Motor neuron (in vitro differentiated cells): Measurements from ENCODE around the gene CFD. TPM values are rescaled to one million over a fixed set of nuclear protein-coding genes. Genes with fewer than 3 reads are reported as not detected.
"Not testable (repeated sequence)": the region's sequence is repeated elsewhere in the genome, so short reads cannot be mapped to it uniquely, and the experiment has no call there.

Experiments used
- ATAC-seq, 8 experiments: fragments of 200-7000 bp; cut with Tn5 transposase; replicated peaks in 6 of 8; 2 replicates each; pipeline ENCODE4 v1.8.0; 2021; ENCODE audit warnings: mild to moderate bottlenecking in 8 of 8, moderate library complexity in 8 of 8
- H3K27ac ChIP-seq, 2 donors: fragments of 250-450 bp; sonication (Bioruptor Pico); 2 replicates each; pipeline ENCODE4 v1.9.0; 2021; ENCODE audit warnings: antibody characterized with exemption in 2 of 2, mild to moderate bottlenecking in 2 of 2, moderate library complexity in 1 of 2
- H3K4me1 ChIP-seq, 2 donors: fragments of 250-450 bp; sonication (Bioruptor Pico); replicated peaks in 1 of 2; 2 replicates each; pipeline ENCODE4 v1.6.1; 2021; ENCODE audit warnings: antibody characterized with exemption in 2 of 2, mild to moderate bottlenecking in 2 of 2, moderate library complexity in 1 of 2
- H3K4me3 ChIP-seq, 5 donors: fragments of 250-450 bp; sonication (Bioruptor Pico); 2 replicates each; pipeline ENCODE4 v1.9.0; 2021; ENCODE audit warnings: antibody characterized with exemption in 5 of 5, mild to moderate bottlenecking in 5 of 5, moderate library complexity in 4 of 5
- WGBS, 10 experiments: fragments of 450-650 bp; shearing (Covaris generic); methylation state at CpG; one replicate each; pipeline ENCODE4 v1.0.0; 2022; 5-methylcytosine and 5-hydroxymethylcytosine counted together
- in situ Hi-C, 9 experiments: fragments of 400-800 bp; cut with MboI; loops; one replicate each; pipeline ENCODE4 v1.15.0; 2021; ENCODE audit warnings: low sequenced_read_pairs in 9 of 9, low pct_unique_long_range_greater_than_20kb in 2 of 9; ENCODE audit not compliant: unreplicated experiment in 9 of 9
- total RNA-seq, 8 experiments: library from RNA; unstranded; fragments of 300-600 nt; gene quantifications; 2 replicates each; pipeline versions ENCODE4 v1.2.3 to v1.2.4, GENCODE V29; 2022

CFD gene
- total RNA-seq, 8 experiments from 2014 or later: 0.83 to 72.1 (median 1.6) TPM

DNA sequence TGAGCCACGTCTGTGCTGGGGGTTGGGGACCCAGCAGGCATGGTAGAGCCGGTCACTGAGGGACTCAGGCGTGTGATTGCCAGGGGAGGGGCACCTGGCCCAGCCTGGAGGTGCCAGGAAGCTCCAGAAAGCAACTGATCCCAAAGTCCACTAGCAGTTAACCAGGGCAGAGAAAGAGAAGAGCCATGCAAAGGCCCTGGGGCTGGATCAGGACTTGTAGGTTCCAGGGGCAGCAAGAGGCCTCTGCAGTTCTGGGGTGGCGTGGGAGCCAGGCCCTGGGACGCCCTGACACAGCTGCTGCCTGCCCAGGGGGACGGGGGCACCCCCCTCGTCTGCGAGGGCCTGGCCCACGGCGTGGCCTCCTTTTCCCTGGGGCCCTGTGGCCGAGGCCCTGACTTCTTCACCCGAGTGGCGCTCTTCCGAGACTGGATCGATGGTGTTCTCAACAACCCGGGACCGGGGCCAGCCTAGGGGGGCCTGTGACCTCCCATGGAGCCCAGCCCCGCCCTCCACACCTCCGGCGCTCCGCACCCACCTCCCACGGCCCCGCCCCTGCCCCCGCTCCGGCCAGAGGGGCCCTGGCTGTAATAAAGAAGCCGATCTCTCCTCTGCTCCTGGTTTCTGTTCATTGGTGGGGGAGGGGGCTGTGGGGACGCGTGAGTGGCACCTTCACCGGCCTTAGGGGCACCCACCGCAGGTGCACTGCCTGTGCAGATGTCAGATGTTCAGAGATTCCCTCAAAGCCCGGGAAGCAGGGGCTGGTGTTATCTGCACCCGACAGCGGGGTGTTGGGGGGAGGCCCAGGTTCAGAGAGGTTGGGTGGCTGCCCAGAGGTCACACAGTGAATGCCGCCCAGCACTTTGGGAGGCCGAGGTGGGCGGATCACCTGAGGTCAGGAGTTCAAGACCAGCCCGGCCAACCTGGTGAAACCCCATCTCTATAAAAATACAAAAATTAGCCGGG is 27.8 kb upstream of the CFD start:
- peak in 2 of 8 experiments; percentile 10 to 22 for ATAC-seq
- peaks cover 0 to 3% of the 10 kb centered on the region in 2 donors for H3K4me1 ChIP-seq
- no peak overlapping the region for H3K4me3 ChIP-seq
- in situ Hi-C loops: no loop called here
- H3K27ac ChIP-seq: no peak overlapping the region
- WGBS, 10 experiments: 80 to 100% (median 88%) methylated on average over 1 to 7 of the region's 38 CpGs; no CpG with 5 or more reads in 6 of the 10 experiments

DNA sequence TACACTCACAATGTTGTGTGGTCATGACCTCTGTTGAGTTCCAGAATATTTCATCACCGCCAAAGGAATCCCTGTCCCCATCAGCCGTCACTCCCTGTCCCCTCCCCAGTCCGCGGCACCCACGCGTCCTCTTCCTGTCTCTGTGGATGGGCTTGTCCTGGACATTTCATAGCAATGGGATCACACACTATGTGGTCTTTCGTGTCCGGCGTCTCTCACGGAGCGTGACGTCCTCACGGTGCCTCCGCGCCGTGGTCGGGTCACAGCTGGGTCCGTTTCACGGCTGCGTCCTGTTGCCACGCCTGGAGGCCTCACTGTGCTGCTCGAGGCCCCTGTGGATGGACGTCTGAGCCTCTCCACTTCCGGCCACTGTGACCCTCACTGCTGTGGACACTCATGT is 25.2 kb upstream of the CFD start:
- H3K27ac ChIP-seq: no peak overlapping the region
- WGBS, 10 experiments: 60 to 86% (median 73%) methylated on average over 1 to 11 of the region's 24 CpGs; no CpG with 5 or more reads in 4 of the 10 experiments
- in situ Hi-C loops: no loop called here
- peaks cover 3 to 8% of the 10 kb centered on the region in 2 donors for H3K4me1 ChIP-seq
- no peak for ATAC-seq
- no peak overlapping the region for H3K4me3 ChIP-seq

DNA sequence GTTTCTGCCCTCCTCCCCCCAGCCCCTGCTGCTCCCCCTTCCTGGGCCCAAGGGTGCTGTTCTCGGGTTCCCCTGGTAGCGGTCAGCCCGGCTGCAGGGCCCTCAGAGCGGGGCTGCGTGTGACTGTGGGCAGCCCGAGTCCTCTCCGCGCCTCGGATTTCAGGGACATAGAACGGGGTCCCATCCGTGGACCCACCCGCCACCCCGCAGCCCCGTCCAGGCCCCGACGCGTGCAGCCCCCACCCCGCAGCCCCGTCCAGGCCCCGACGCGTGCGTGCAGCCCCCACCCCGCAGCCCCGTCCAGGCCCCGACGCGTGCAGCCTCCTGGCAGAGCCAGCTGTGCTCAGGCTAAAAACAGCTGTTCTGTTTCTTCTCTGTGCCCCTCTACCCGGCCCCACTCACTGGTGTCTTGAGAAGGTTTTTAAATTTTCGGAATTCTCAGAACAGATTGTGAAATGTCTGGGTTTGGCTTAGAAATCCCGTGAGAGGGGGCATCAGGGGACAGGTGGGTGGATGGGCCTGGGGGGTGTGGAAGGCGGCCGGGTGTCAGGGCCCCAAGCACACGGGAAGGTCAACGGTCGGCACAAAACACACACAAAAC is 24.2 kb upstream of the CFD start:
- Histone ChIP-seq H3K27ac (no peak overlapping the region), H3K4me3 (no peak overlapping the region), H3K4me1 (peaks cover 3 to 8% of the 10 kb centered on the region in 2 donors)
- in situ Hi-C loops: no loop called here
- WGBS, 10 experiments: 96% methylated on average over 12 of the region's 36 CpGs; no CpG with 5 or more reads in 9 of the 10 experiments
- peak in 4 of 8 experiments; percentile 18 to 74 (median 47) for ATAC-seq

DNA sequence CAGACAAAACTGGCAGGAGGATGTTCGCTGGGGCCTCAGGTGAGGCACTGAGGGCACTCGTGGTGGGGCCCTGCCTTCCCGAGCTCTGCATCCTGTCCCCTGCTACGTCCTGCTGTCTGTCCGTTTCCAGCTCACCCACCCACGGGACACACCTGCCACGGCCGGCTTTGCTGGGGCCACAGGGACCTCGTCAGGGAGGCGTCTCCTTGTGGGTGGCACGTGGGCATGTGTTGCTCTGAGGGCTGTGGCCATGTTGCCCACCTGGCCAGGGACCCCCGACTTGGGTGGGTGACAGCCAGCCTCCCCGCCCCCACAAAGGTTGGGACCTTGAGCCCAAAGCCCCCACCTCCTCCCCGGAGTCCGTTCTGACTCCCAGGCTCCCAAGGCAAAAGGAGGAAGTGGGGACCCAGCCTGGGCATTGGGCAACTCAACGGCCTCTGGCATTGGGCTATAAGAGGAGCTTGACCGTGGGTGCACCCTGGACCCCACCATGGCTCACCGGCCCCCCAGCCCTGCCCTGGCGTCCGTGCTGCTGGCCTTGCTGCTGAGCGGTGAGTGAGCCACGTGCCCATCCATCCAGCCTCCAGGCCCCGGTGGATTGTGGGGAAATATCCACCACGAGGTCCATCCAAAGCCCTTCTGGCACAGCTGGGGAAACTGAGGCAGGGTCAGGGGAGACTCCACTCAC is 18.8 kb upstream of the CFD start, which contains the start of gene PRTN3:
TSS of gene PRTN3 (plus strand) at position 481 of the 688 bp plus-strand sequence. CDS start at position 491, 10 bp downstream.
- Histone ChIP-seq H3K4me3 (no peak within 1 kb of the TSS), H3K27ac (no peak within 1 kb of the TSS), H3K4me1 (peaks cover 6 to 20% of the 10 kb centered on the region in 2 donors)
- 54 to 87% (median 60%) methylated on average over 1 to 4 of the region's 24 CpGs; no CpG with 5 or more reads in 7 of the 10 experiments for WGBS, 10 experiments
- in situ Hi-C loops: no loop called here
- ATAC-seq: no peak

DNA sequence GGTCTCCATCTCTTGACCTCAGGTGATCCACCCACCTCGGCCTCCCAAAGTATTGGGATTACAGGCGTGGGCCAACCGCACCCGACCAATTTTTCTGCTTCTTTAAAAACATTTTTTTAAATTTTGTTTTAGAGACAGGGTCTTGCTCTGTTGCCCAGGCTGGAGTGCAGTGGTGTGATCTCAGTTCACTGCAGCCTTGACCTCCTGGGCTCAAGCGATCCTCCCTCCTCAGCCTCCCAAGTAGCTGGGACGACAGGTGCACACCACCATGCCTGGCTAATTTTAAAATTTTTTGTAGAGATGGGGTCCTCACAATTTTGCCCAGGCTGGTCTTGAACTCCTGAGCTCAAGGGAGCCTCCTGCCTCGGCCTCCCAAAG is 16.7 kb upstream of the CFD start:
- H3K27ac ChIP-seq, ATAC-seq, in situ Hi-C loops, H3K4me3 ChIP-seq: not testable (repeated sequence)
- WGBS, 10 experiments: 20 to 100% (median 83%) methylated on average over 1 to 4 of the region's 7 CpGs; no CpG with 5 or more reads in 4 of the 10 experiments
- peaks cover 7 to 22% of the 10 kb centered on the region in 2 donors for H3K4me1 ChIP-seq

GRCh38 chr19:843180-843835 is 16.2 kb upstream of the CFD start:
- H3K4me3 ChIP-seq: peak overlapping the region; percentile 11 to 23 (median 14)
- in situ Hi-C loops: no loop called here
- WGBS, 10 experiments: 2 to 100% (median 7%) methylated on average over 1 to 10 of the region's 46 CpGs; no CpG with 5 or more reads in 5 of the 10 experiments
- no peak overlapping the region for H3K27ac ChIP-seq
- peaks cover 8 to 24% of the 10 kb centered on the region in 2 donors for H3K4me1 ChIP-seq
- peak; percentile 50 to 84 (median 80) for ATAC-seq

DNA sequence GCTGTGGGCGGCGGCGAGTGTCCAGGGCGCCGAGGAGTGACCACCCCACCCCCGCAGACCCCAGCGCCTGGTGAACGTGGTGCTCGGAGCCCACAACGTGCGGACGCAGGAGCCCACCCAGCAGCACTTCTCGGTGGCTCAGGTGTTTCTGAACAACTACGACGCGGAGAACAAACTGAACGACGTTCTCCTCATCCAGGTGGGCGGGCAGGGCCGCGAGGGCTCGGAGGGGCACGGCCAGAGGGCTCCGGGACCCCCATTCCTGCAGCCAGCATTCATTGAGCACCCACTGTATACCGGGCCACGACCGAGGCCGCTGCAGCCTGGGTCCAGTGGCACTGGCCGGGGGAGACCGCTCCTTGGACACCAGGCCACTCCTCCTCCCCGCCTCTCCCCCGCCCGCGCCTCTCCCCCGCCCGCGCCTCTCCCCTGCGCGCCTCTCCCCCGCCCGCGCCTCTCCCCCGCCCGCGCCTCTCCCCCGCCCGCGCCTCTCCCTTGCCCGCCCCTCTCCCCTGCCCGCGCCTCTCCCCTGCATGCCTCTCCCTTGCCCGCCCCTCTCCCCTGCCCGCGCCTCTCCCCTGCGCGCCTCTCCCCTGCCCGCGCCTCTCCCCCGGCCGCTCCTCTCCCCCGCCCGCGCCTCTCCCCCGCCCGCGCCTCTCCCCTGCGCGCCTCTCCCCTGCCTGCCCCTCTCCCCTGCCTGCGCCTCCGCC is 15.5 kb upstream of the CFD start:
- ATAC-seq: peak in 5 of 8 experiments; percentile 48 to 67 (median 56)
- no CpG with 5 or more reads among the region's 70 CpGs for WGBS, 10 experiments
- Histone ChIP-seq H3K4me1 (peaks cover 6 to 19% of the 10 kb centered on the region in 2 donors), H3K27ac (no peak overlapping the region), H3K4me3 (peak overlapping the region; percentile 11 to 23 (median 14))
- in situ Hi-C loops: no loop called here

DNA sequence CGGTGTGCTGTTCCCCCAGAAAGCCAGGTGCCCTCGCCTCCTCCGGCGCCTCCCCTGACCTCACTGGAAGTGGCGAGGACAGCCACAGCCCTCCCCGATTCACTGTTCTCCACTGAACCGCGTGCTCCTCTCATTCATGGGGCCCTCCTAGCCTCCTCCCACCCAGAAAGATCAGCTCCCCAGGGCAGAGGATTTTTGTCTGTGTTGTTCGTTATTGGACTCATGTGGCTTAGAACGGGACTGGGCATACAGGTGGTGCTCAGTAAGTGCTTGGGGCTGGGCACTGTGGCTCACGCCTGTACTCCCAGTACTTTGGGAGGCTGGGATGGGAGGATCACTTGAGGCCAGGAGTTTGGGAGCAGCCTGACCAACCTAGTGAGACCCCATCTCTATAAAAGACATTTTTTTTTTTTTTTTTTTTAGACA is 14.9 kb upstream of the CFD start:
- whole genome bisulfite sequencing, 10 experiments: 0 to 100% (median 60%) methylated on average over 1 of the region's 11 CpGs; no CpG with 5 or more reads in 7 of the 10 experiments
- in situ Hi-C loops: no loop called here
- peaks cover 6 to 19% of the 10 kb centered on the region in 2 donors for H3K4me1 ChIP-seq
- H3K27ac ChIP-seq: no peak overlapping the region
- peak in 5 of 8 experiments; percentile 5 to 73 (median 54) for ATAC-seq
- no peak overlapping the region for H3K4me3 ChIP-seq

- no peak for ATAC-seq
- Histone ChIP-seq H3K4me1 (peaks cover 6 to 23% of the 10 kb centered on the region in 2 donors), H3K27ac (no peak overlapping the region), H3K4me3 (no peak overlapping the region)
- in situ Hi-C loops: no loop called here
- 0 to 80% (median 47%) methylated on average over 1 to 7 of the region's 37 CpGs; no CpG with 5 or more reads in 4 of the 10 experiments for WGBS, 10 experiments
Measured at GRCh38 chr19:845707-846521, 13.6 kb upstream of the CFD start.

DNA sequence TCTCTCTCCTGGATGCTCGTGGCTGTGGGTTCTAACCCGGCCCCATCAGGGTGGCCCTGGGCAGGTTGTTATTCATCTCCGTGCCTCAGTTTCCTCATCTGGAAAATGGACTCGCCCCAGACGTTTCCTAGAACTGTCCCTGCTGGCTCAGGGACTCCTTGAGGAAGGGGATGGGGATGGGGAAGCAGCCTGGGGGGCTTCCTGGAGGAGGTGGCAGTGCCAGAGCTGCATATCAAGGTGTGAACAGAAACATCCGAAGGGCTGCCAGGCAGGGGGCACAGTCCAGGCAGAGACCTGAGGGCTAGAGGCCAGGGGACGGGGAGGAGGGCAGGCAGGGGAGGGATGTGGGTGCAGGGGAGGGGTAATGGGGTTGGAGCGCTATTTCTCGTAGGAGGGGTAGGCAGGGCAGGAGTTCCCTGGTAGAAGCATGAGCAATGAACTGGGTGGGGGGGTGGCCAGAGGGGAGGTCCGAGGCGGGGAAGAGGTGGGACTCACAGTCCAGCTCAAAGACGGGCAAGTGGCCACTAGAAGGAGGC is 11.0 kb upstream of the CFD start:
- ATAC-seq: peak in 1 of 8 experiments; percentile 4
- H3K4me1 ChIP-seq: peaks cover 2 to 19% of the 10 kb centered on the region in 2 donors
- H3K4me3 ChIP-seq: no peak overlapping the region
- no peak overlapping the region for H3K27ac ChIP-seq
- in situ Hi-C loops: no loop called here
- no CpG with 5 or more reads among the region's 12 CpGs for WGBS, 10 experiments

- not testable (repeated sequence) for ATAC-seq
Measured at GRCh38 chr19:849195-849594, 10.3 kb upstream of the CFD start.

More at GRCh38 chr19:849195-849594, 10.3 kb upstream of the CFD start:
- in situ Hi-C loops, H3K27ac ChIP-seq, H3K4me3 ChIP-seq: not testable (repeated sequence)
- 67 to 87% (median 77%) methylated on average over 1 to 6 of the region's 8 CpGs; no CpG with 5 or more reads in 4 of the 10 experiments for WGBS, 10 experiments
- peaks cover 2 to 14% of the 10 kb centered on the region in 2 donors for H3K4me1 ChIP-seq
